Epithelial cell of esophagus (primary cell): ENCODE measurements around the gene ELMOD1.

Source experiments
- DNase-seq: peaks from one replicate; pipeline ENCODE4 v3.0.0; 2010; ENCODE audit warnings: low read depth
- H3K4me3 ChIP-seq: 2 replicates; pipeline ENCODE4 v1.5.1; 2011; ENCODE audit warnings: mild to moderate bottlenecking, low read length, control low read depth
- TF ChIP-seq, protein P1 (sequence below): IDR thresholded peaks from 2 replicates; pipeline ENCODE4 v1.5.1; 2011; ENCODE audit warnings: low read depth, mild to moderate bottlenecking, low read length, control low read depth, inconsistent platforms; ENCODE audit not compliant: insufficient read depth; ENCODE audit errors: missing control alignments

The ELMOD1 gene

DNA sequence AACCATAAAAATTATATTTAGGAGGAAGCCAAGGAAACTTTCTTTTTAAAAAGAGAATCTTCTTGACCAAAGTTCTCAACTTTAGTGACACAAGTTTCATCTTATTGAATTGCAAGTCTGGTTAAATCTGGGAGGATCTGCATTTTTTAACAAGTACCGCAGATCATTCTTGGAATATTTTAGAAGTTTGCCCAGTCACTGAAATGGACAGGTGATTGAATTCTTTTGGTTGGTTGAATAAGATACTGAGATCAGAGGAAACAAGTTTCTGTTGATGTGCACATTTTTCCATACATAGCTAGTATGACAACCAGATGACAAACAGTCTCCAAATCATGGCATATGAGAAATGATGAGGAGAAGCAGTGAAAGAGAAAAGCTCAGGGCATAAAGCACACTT is 70.7 kb downstream of the ELMOD1 start:
- TF ChIP-seq, protein P1, sequence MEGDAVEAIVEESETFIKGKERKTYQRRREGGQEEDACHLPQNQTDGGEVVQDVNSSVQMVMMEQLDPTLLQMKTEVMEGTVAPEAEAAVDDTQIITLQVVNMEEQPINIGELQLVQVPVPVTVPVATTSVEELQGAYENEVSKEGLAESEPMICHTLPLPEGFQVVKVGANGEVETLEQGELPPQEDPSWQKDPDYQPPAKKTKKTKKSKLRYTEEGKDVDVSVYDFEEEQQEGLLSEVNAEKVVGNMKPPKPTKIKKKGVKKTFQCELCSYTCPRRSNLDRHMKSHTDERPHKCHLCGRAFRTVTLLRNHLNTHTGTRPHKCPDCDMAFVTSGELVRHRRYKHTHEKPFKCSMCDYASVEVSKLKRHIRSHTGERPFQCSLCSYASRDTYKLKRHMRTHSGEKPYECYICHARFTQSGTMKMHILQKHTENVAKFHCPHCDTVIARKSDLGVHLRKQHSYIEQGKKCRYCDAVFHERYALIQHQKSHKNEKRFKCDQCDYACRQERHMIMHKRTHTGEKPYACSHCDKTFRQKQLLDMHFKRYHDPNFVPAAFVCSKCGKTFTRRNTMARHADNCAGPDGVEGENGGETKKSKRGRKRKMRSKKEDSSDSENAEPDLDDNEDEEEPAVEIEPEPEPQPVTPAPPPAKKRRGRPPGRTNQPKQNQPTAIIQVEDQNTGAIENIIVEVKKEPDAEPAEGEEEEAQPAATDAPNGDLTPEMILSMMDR = no peak
- DNase-seq = no peak
- no peak overlapping the region for H3K4me3 ChIP-seq

DNA sequence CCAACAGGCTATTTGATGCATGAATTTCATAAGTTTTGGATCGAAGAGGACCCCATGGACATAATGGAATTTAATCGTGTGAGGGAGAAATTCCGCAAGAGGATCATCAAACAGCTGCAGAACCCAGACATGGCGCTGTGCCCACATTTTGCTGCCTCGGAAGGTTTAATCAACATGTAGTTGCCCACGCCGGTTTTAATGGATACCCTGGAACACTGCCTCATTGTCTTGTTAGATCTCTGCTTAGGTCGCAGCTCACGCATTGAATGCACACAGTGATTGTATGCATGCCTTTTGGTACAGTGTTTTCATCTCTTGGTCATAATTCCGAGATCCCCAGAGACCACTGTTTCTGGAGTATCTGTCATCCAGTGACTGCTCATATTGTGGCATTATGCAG is 74.1 kb downstream of the ELMOD1 start:
- TF ChIP-seq, protein P1 = no peak
- DNase-seq = no peak
- H3K4me3 ChIP-seq = no peak overlapping the region

DNA sequence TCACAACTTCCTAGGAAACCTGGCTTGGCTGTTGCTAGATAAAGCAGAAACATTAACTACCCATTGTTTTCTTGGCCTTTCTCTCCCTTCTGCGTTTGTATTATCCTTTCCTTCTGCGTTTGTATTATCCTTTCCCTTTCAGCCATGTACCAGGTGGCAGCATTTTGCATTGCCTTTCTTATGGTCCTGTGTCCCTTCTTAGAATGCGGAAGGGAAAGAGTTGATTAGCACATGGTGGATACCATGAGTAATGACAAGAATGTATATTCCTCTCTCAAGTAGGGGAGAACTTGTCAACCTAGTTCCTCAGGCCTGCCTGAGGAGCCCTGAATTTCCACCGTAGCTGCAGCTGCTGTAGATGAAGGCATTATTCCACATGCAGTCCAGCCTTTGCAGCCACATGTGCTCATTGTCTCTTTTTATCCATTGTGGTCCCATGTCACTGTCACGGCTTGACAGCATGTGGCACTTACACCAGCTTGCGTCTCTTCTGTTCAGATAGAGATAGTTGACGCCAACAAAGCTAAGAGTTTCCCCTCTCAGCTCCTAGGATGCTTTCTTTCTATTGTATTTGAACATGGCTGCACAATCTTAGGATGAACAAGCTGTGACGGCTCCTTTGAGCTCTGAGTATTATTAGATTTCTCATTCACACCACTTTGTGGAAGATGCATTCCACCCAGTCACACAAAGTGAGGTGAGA is 76.1 kb downstream of the ELMOD1 start:
- no peak for DNase-seq
- no peak overlapping the region for H3K4me3 ChIP-seq
- TF ChIP-seq, protein P1 = no peak

DNA sequence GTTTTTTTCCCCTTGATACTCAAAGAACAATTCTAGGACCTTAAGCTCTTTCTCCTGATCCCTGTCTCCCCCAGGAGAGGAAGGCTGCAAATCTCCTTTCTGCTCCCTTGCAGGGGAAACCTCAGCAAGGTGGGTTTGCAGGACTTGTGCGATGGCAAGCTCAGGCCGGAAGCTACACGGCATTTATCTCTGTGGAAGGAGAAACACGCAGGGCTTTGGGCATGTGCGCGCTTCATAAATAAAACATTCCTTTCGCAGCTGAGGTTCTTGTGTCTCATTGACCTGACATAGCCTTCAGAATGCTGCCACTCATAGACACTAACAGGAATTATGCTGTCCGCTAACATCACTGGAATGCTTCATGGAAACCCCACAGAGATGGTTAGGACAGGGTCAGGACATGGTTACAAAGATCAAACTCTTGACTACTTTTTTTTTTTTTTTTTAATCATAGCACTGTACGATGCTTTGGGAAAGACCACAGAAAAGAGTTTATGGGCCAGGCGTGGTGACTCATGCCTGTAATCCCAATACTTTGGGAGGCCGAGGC is 78.3 kb downstream of the ELMOD1 start:
- H3K4me3 ChIP-seq = no peak overlapping the region

DNA sequence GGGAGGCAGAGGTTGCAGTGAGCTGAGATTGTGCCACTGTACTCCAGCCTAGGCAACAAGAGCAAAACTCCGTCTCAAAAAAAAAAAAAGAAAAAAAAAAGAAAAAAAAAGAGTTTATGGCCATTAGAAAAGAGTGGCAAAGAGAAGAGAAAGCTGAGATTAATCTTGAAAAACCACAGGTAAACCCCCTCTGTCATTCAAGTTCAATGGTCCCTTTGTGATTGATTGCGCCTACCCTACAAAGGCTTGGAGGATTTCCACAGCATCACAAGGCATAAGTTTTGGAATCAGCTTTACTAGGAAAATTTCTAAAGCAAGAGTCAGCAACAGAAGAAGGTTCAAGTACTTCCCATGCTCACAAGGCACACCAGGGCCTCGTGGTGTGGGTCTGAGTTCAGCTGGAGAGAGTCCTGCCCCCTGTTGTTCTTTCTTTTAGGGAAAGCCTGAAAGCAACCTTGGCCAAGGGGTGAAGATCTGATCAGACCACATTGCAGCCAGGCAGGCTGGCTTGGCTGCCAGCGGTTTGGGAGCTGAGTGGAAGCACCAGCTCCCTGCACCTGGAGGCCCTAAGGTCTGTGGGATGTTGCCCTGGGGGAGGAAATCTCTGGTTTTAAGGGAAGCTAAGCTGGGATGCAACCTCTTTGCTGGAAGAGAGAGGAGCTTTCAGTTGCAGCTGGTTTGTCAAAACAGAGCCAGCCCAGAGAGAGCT is 79.1 kb downstream of the ELMOD1 start:
- no peak overlapping the region for H3K4me3 ChIP-seq
- TF ChIP-seq, protein P1 = no peak
- DNase-seq = no peak

More for the DNA sequence above, 78.3 kb downstream of the ELMOD1 start:
- TF ChIP-seq, protein P1 = no peak
- no peak for DNase-seq

DNA sequence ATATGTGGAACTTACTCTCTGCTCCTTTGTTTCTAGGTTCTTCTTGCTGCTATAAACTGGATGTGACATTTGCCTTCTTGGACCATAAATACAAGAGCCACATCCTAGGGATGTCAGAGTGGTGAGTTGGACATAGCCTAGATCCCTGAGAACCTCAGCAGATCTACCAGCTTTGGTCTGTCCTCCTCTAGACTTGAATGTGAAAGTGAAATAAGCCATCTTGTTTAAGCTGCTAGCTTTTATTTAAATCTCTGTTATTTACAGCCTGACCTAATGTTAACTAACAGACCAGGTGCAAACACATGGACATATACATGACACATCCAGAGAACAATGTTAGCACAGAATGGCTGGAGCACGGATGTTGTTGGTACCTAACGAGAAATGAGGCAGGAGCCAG is 85.0 kb downstream of the ELMOD1 start:
- H3K4me3 ChIP-seq = no peak overlapping the region
- no peak for DNase-seq
- TF ChIP-seq, protein P1 = no peak
